GM12872 (cell line): Measurements from ENCODE around the gene TMEM63B.

Experiments used
- CTCF ChIP-seq: IDR thresholded peaks from 3 replicates; pipeline ENCODE4 v1.5.1; 2011; ENCODE audit warnings: low read depth, mild to moderate bottlenecking, low read length, moderate library complexity; ENCODE audit not compliant: insufficient read depth

TMEM63B gene

DNA sequence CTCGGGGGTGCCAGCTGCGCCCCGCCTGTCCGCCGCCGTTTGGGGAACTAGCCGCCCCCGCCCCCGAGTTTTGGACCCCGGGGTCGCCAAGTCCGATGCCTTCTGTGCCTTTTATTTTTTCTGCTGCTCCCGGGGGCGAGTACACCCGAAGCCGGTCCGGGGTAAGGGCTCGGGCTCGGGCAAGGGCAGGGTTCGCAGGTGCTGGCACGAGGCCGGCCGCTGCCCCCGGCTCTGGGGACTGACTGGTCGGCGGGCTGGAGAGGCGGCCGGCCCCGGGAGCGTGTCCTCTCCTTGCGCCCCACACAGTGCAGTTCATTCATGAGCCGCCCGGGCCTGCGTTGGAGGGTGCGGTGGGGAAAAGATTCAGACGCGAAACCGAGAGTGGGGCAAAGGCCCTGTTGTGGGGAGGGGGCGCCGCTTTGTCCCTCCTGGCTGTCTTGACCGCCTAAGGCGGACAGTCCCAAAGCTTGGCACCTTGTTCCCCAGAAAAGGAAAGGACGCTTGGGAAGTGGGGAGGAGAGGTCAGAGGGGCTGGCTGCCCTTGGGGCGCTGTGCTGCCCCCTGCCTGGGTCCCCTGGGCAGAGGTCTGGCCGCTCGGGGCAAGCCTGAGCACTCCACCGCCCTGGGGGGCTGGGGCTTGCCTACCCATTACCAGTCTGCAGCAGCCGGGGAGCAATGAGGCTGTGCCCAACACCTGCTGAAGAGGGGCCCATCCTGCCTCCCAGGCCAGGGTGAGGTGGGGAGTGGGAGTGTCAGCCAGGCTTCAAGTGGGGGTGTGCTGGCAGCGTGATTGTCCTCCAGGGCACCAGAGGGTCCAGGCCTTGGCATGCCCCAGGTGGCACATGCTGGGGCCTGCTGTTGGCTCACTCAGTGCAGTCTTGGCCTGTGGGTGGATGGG is 915 bp downstream of the TMEM63B start:
- no peak for TF ChIP-seq CTCF

GRCh38 chr6:44129841-44130322 is 2.5 kb downstream of the TMEM63B start:
- TF ChIP-seq CTCF: no peak

DNA sequence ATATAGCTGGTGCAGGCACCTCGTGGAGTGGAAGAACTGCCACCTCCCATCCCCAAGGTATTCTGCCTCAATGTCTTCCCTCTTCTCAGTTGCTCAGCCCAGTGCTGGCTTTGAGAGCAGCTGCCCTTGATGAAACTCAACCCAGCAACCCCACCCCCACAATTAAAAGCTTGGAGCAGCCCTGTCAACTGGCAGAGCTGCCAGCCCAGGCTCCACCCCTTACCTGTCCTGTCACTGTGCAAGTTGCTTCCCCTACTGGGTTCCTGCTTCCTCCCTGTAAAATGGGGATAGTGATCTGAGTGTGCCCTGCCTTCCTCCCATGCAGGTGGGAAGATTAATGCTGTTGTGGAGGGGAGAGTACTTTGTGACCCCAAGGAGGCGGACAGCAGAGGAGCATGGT is 4.5 kb downstream of the TMEM63B start:
- TF ChIP-seq CTCF: no peak

DNA sequence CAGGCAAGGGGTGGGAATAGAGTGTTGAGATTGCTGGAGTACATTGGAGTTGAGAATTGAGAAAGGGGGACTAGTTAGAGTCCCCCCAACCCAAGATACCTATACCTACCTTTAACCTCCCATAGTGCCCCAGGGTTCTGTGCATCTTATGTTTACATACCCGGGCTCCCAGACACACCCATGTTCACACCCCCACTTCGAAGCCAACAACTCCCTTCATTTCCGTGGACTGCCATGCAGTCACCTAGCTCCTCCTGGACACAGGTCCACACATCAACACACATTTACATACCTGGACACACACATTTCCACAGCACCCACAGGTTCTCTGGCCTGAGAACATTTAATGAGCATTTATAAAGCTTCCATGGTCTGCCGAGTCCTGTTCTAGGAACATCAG is 5.1 kb downstream of the TMEM63B start:
- no peak for TF ChIP-seq CTCF

GRCh38 chr6:44133003-44133931 is 5.9 kb downstream of the TMEM63B start:
- no peak for TF ChIP-seq CTCF

DNA sequence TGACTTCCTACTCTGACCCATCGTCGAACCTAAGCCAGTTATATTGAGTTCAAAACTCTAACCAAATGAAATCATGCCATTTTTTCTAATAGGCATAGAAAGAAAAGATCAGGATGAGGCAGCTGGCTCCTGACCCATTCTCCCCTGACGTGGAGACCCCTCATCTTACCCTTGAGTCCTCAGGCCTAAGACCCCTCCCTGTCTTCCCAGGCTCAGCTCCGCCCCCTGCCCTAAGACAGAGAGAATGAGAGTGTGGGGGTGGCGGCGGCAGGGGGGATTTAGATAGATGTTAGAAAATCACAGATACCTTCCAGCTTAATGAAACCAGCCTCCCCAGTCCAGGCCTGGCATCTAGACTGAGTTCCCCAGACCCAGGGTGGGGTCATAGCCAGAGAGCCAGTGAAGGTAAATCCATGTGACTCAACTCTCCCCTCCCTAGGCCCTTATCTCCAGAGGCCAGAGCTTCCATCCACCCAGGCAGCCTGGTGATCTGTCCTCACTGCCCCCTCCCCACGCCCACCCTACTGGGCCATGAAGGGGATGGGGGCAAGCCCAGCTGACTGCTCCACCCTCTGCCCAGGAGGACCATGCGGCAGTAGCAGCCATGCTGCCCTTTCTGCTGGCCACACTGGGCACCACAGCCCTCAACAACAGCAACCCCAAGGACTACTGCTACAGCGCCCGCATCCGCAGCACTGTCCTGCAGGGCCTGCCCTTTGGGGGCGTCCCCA is 6.8 kb downstream of the TMEM63B start:
- TF ChIP-seq CTCF: no peak
